Caco-2 (cell line): ENCODE measurements around the gene XCR1. TPM values are rescaled to one million over a fixed set of nuclear protein-coding genes. Genes with fewer than 3 reads are reported as not detected.

ENCODE experiments used
- BruUV-seq: library from RNA; stranded (reverse); fragments of 400-500 nt; replicated peaks from 2 replicates; lab custom pipeline; 2021; lab: Mats Ljungman, UMichigan
- CTCF ChIA-PET: fragments of 300-600 bp; sonication (Branson Sonifier 250); formaldehyde crosslinking; loops from one replicate; lab custom pipeline; 2022; ENCODE audit warnings: antibody characterized with exemption; lab: Charles Lee
- POLR2A ChIA-PET: fragments of 300-600 bp; sonication (Branson Sonifier 250); formaldehyde crosslinking; loops from one replicate; lab custom pipeline; 2022; ENCODE audit warnings: antibody characterized with exemption; lab: Charles Lee
- DNase-seq, 2 experiments: peaks; one replicate each; pipeline versions ENCODE4 v3.0.0 to v3.0.0-alpha.2; 2020 to 2022
- H3K27me3 ChIP-seq: replicated peaks from 2 replicates; pipeline ENCODE4 v1.6.0; 2011; ENCODE audit warnings: low read length; ENCODE audit not compliant: control insufficient read depth, insufficient read depth
- H3K36me3 ChIP-seq: 2 replicates; pipeline ENCODE4 v1.5.1; 2011; ENCODE audit warnings: low read length; ENCODE audit not compliant: control insufficient read depth, insufficient read depth
- H3K4me1 ChIP-seq: fragments of 250-450 bp; sonication (Bioruptor Pico); 2 replicates; pipeline ENCODE4 v1.5.1; 2020; ENCODE audit warnings: mild to moderate bottlenecking
- H3K4me3 ChIP-seq: 2 replicates; pipeline ENCODE4 v1.5.1; 2011; ENCODE audit warnings: low read depth, mild to moderate bottlenecking, control low read depth, low read length
- H3K9me3 ChIP-seq: fragments of 250-450 bp; sonication (Bioruptor Pico); 2 replicates; pipeline ENCODE4 v1.5.1; 2020; ENCODE audit warnings: mild to moderate bottlenecking, moderate library complexity
- H3K27ac Mint-ChIP-seq: one replicate; pipeline ENCODE4 v1.8.0; 2022; ENCODE audit warnings: mixed read lengths; ENCODE audit not compliant: unreplicated experiment
- H3K27me3 Mint-ChIP-seq: one replicate; pipeline ENCODE4 v1.8.0; 2022; ENCODE audit warnings: mixed read lengths; ENCODE audit not compliant: insufficient read depth, unreplicated experiment
- H3K36me3 Mint-ChIP-seq: one replicate; pipeline ENCODE4 v1.8.0; 2022; ENCODE audit warnings: mild to moderate bottlenecking, mixed read lengths; ENCODE audit not compliant: insufficient read depth, unreplicated experiment
- H3K4me1 Mint-ChIP-seq: one replicate; pipeline ENCODE4 v1.8.0; 2022; ENCODE audit warnings: low read depth, mixed read lengths; ENCODE audit not compliant: unreplicated experiment
- H3K4me3 Mint-ChIP-seq: one replicate; pipeline ENCODE4 v1.8.0; 2022; ENCODE audit warnings: mild to moderate bottlenecking, moderate library complexity, mixed read lengths; ENCODE audit not compliant: unreplicated experiment
- H3K9me3 Mint-ChIP-seq: one replicate; pipeline ENCODE4 v1.8.0; 2022; ENCODE audit warnings: mixed read lengths; ENCODE audit not compliant: unreplicated experiment
- CTCF ChIP-seq, 2 experiments: fragments of 200-600 bp in 1 of 2; IDR thresholded peaks; 1 replicate in 1 of 2; 2 replicates in 1 of 2; pipeline versions ENCODE4 v1.5.1 to v1.8.0; 2011 to 2022; ENCODE audit warnings: antibody characterized with exemption in 1 of 2, control low read depth in 1 of 2, inconsistent platforms in 1 of 2, low read depth in 1 of 2, low read length in 1 of 2, mild to moderate bottlenecking in 1 of 2, moderate library complexity in 1 of 2; ENCODE audit not compliant: insufficient read depth in 1 of 2, severe bottlenecking in 1 of 2, unreplicated experiment in 1 of 2
- intact Hi-C: fragments of 100-400 bp; cut with micrococcal nuclease; formaldehyde crosslinking; loops from one replicate; pipeline ENCODE4 v1.10.0; 2022; ENCODE audit not compliant: unreplicated experiment
- total RNA-seq: library from RNA; stranded (reverse); gene quantifications from 2 replicates; pipeline ENCODE4 v1.2.3, GENCODE V29; 2022

The XCR1 gene
- total RNA-seq, 1 experiment from 2014 or later = not detected

- Mint-ChIP-seq H3K4me3 (no peak overlapping the region), H3K27ac (no peak overlapping the region), H3K27me3 (no peaks in the 10 kb centered on the region), H3K4me1 (no peaks in the 10 kb centered on the region), H3K36me3 (no peaks in the 10 kb centered on the region), H3K9me3 (no peaks in the 10 kb centered on the region)
- no peak for DNase-seq
- CTCF ChIA-PET = no interaction called here
- H3K36me3 ChIP-seq = no peaks in the 10 kb centered on the region
- no peak overlapping the region for H3K4me3 ChIP-seq
- intact Hi-C loops = no loop called here
- H3K27me3 ChIP-seq = no peaks in the 10 kb centered on the region
- BruUV-seq = no TSS peak
- no peaks in the 10 kb centered on the region for H3K4me1 ChIP-seq
- no peak for TF ChIP-seq CTCF (IDR thresholded peaks at IDR 0.05; ENCODE audit: insufficient read depth in 1 of 2, low read depth in 1 of 2, low read length in 1 of 2, severe bottlenecking in 1 of 2, unreplicated experiment in 1 of 2)
- POLR2A ChIA-PET = no interaction called here
- no peaks in the 10 kb centered on the region for H3K9me3 ChIP-seq
These were observed 8.9 kb upstream of the XCR1 start for GRCh38 chr3:46036191-46036590.

GRCh38 chr3:46031747-46032146, 4.5 kb upstream of the XCR1 start:
- no peaks in the 10 kb centered on the region for H3K4me1 Mint-ChIP-seq
- ChIA-PET POLR2A (no interaction called here), CTCF (no interaction called here)
- Histone ChIP-seq H3K9me3 (peaks cover 4% of the 10 kb centered on the region), H3K4me1 (no peaks in the 10 kb centered on the region), H3K4me3 (no peak overlapping the region), H3K36me3 (no peaks in the 10 kb centered on the region), H3K27me3 (no peaks in the 10 kb centered on the region)
- no TSS peak for BruUV-seq
- H3K27ac Mint-ChIP-seq = no peak overlapping the region
- no peak for DNase-seq
- H3K4me3 Mint-ChIP-seq = no peak overlapping the region
- H3K9me3 Mint-ChIP-seq = peaks cover 26% of the 10 kb centered on the region
- no peaks in the 10 kb centered on the region for H3K27me3 Mint-ChIP-seq
- no peak for TF ChIP-seq CTCF (IDR thresholded peaks at IDR 0.05; ENCODE audit: insufficient read depth in 1 of 2, low read depth in 1 of 2, low read length in 1 of 2, severe bottlenecking in 1 of 2, unreplicated experiment in 1 of 2)
- intact Hi-C loops = no loop called here
- no peaks in the 10 kb centered on the region for H3K36me3 Mint-ChIP-seq

GRCh38 chr3:46031269-46031668, 4.0 kb upstream of the XCR1 start:
- no peak for DNase-seq
- Mint-ChIP-seq H3K27me3 (no peaks in the 10 kb centered on the region), H3K9me3 (peaks cover 26% of the 10 kb centered on the region), H3K27ac (no peak overlapping the region), H3K4me3 (no peak overlapping the region), H3K36me3 (no peaks in the 10 kb centered on the region), H3K4me1 (no peaks in the 10 kb centered on the region)
- POLR2A ChIA-PET = no interaction called here
- no peaks in the 10 kb centered on the region for H3K27me3 ChIP-seq
- no peak overlapping the region for H3K4me3 ChIP-seq
- BruUV-seq = no TSS peak
- peaks cover 4% of the 10 kb centered on the region for H3K9me3 ChIP-seq
- no peak for TF ChIP-seq CTCF (IDR thresholded peaks at IDR 0.05; ENCODE audit: insufficient read depth in 1 of 2, low read depth in 1 of 2, low read length in 1 of 2, severe bottlenecking in 1 of 2, unreplicated experiment in 1 of 2)
- no peaks in the 10 kb centered on the region for H3K36me3 ChIP-seq
- CTCF ChIA-PET = no interaction called here
- intact Hi-C loops = no loop called here
- H3K4me1 ChIP-seq = no peaks in the 10 kb centered on the region
